NCI-H128 (cell line): Measurements from ENCODE around the gene CAMTA1.
A peak's percentile ranks its signal among the peaks of the same experiment; 100 is the strongest.

Experiments
- DNase-seq: peaks from one replicate; lab custom pipeline; 2025; ENCODE audit not compliant: unreplicated experiment; lab: John Stamatoyannopoulos, UW

The CAMTA1 gene

GRCh38 chr1:7476861-7477547 lies 691.8 kb downstream of the CAMTA1 start:
- no peak for DNase-seq

- no peak for DNase-seq
These were observed 692.3 kb downstream of the CAMTA1 start for GRCh38 chr1:7477593-7477992.

GRCh38 chr1:7478142-7478790 lies 693.0 kb downstream of the CAMTA1 start:
- no peak for DNase-seq

GRCh38 chr1:7478809-7479499 lies 693.7 kb downstream of the CAMTA1 start:
- no peak for DNase-seq

- DNase-seq, result no peak
These were observed 694.3 kb downstream of the CAMTA1 start for GRCh38 chr1:7479571-7479970.

GRCh38 chr1:7481194-7481593 lies 695.9 kb downstream of the CAMTA1 start:
- DNase-seq, result no peak

GRCh38 chr1:7482077-7482476 lies 696.8 kb downstream of the CAMTA1 start:
- no peak for DNase-seq

- no peak for DNase-seq
These were observed 697.7 kb downstream of the CAMTA1 start for GRCh38 chr1:7482772-7483495.

- no peak for DNase-seq
These were observed 698.6 kb downstream of the CAMTA1 start for GRCh38 chr1:7483634-7484383.

GRCh38 chr1:7485086-7485780 lies 700.0 kb downstream of the CAMTA1 start:
- DNase-seq, result no peak

GRCh38 chr1:7485826-7486225 lies 700.6 kb downstream of the CAMTA1 start:
- DNase-seq, result no peak

GRCh38 chr1:7487766-7488474 lies 702.7 kb downstream of the CAMTA1 start:
- DNase-seq, result no peak

- DNase-seq, result no peak
These were observed 703.2 kb downstream of the CAMTA1 start for GRCh38 chr1:7488475-7488842.

GRCh38 chr1:7489586-7489985 lies 704.3 kb downstream of the CAMTA1 start:
- DNase-seq, result no peak

- no peak for DNase-seq
These were observed 705.3 kb downstream of the CAMTA1 start for GRCh38 chr1:7490576-7490975.

- DNase-seq, result peak; percentile 49
These were observed 706.0 kb downstream of the CAMTA1 start for GRCh38 chr1:7491109-7491817.

GRCh38 chr1:7491818-7492173 lies 706.5 kb downstream of the CAMTA1 start:
- no peak for DNase-seq

- DNase-seq, result no peak
These were observed 708.6 kb downstream of the CAMTA1 start for GRCh38 chr1:7493711-7494454.
